ENCODE data around the gene PGAP1. TPM values are rescaled to one million over a fixed set of nuclear protein-coding genes. Genes with fewer than 3 reads are reported as not detected.

PGAP1 gene
- total RNA-seq, 1 experiment from 2014 or later: 7.1 TPM

GRCh38 chr2:196974970-196975369 is 48.5 kb upstream of the PGAP1 start:
- intact Hi-C loops (cut with micrococcal nuclease): no loop called here
- Histone ChIP-seq H4K20me1 (ENCODE audit: insufficient read depth) (no peaks in the 10 kb centered on the region), H3K4me2 (ENCODE audit: low read length) (no peak overlapping the region), H3K27me3 (ENCODE audit: insufficient read depth, low read length) (no peaks in the 10 kb centered on the region), H3K79me2 (ENCODE audit: insufficient read depth, low read length) (no peaks in the 10 kb centered on the region), H3K4me3 (replicated peaks in 1 of 2; ENCODE audit: low read depth in 1 of 2, low read length in 2 of 2) (no peak overlapping the region), H3K36me3 (ENCODE audit: control insufficient read depth in 1 of 2, insufficient read depth in 2 of 2, low read length in 2 of 2) (no peaks in the 10 kb centered on the region), H3K27ac (ENCODE audit: low read depth, low read length) (no peak overlapping the region), H2AFZ (ENCODE audit: low read depth, low read length, poor library complexity, severe bottlenecking) (no peak overlapping the region), H3K4me1 (ENCODE audit: control insufficient read depth in 1 of 2, insufficient read depth in 2 of 2, low read length in 2 of 2) (no peaks in the 10 kb centered on the region), H3K9me2 (ENCODE audit: insufficient read depth) (no peaks in the 10 kb centered on the region), H3K9me3 (ENCODE audit: control insufficient read depth in 1 of 2, insufficient read depth in 1 of 2, low read depth in 1 of 2, low read length in 2 of 2) (no peaks in the 10 kb centered on the region), H3K9ac (ENCODE audit: low read length) (no peak overlapping the region)
- RAD21 ChIA-PET (ENCODE audit: low non-redundant PET in 1 of 2, low total read pairs in 2 of 2, uncharacterized antibody in 2 of 2, unreplicated experiment in 2 of 2): no interaction called here
- no peak for ATAC-seq
- no TSS peak for BruUV-seq (replicated peaks)
- CTCF ChIA-PET: no interaction called here
- TF ChIP-seq ZFX (IDR thresholded peaks at IDR 0.05) (no peak), RAD21 (IDR thresholded peaks at IDR 0.05; ENCODE audit: low read depth) (no peak)
- POLR2A ChIA-PET: no interaction called here
- DNase-seq (ENCODE audit: low read depth, low spot score): no peak

GRCh38 chr2:196971574-196972279 is 45.2 kb upstream of the PGAP1 start:
- H3K4me2 ChIP-seq (ENCODE audit: low read length): no peak overlapping the region
- H3K9ac ChIP-seq (ENCODE audit: low read length): no peak overlapping the region
- TF ChIP-seq POLR2A (IDR thresholded peaks at IDR 0.05; ENCODE audit: borderline replicate concordance, extremely low read depth, insufficient read depth, insufficient read length) (no peak), ZNF274 (IDR thresholded peaks at IDR 0.05; ENCODE audit: low read depth, low read length) (no peak), EZH2 (IDR thresholded peaks at IDR 0.05) (no peak), CBX3 (IDR thresholded peaks at IDR 0.05; ENCODE audit: low read depth) (no peak), FOSL1 (IDR thresholded peaks at IDR 0.05; ENCODE audit: low read depth) (no peak), SIN3A (IDR thresholded peaks at IDR 0.05; ENCODE audit: low read depth) (no peak), SP1 (IDR thresholded peaks at IDR 0.05; ENCODE audit: low read depth) (no peak), JUND (IDR thresholded peaks at IDR 0.05) (no peak), CEBPB (IDR thresholded peaks at IDR 0.05; ENCODE audit: low read depth) (no peak), ATF3 (IDR thresholded peaks at IDR 0.05) (no peak), TCF7L2 (IDR thresholded peaks at IDR 0.05; ENCODE audit: borderline replicate concordance, extremely low read depth, insufficient read depth, insufficient read length) (no peak), EGR1 (IDR thresholded peaks at IDR 0.05; ENCODE audit: low read depth) (no peak), EZH2phosphoT487 (IDR thresholded peaks at IDR 0.05; ENCODE audit: borderline replicate concordance) (no peak)
- TF ChIP-seq, protein P1, sequence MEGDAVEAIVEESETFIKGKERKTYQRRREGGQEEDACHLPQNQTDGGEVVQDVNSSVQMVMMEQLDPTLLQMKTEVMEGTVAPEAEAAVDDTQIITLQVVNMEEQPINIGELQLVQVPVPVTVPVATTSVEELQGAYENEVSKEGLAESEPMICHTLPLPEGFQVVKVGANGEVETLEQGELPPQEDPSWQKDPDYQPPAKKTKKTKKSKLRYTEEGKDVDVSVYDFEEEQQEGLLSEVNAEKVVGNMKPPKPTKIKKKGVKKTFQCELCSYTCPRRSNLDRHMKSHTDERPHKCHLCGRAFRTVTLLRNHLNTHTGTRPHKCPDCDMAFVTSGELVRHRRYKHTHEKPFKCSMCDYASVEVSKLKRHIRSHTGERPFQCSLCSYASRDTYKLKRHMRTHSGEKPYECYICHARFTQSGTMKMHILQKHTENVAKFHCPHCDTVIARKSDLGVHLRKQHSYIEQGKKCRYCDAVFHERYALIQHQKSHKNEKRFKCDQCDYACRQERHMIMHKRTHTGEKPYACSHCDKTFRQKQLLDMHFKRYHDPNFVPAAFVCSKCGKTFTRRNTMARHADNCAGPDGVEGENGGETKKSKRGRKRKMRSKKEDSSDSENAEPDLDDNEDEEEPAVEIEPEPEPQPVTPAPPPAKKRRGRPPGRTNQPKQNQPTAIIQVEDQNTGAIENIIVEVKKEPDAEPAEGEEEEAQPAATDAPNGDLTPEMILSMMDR (IDR thresholded peaks at IDR 0.05 in 2 of 3, conservative IDR thresholded peaks at IDR 0.05 in 1 of 3; ENCODE audit: borderline replicate concordance in 1 of 3, insufficient read depth in 1 of 3, low read depth in 2 of 3, low read length in 2 of 3): no peak
- TF ChIP-seq, protein P2, sequence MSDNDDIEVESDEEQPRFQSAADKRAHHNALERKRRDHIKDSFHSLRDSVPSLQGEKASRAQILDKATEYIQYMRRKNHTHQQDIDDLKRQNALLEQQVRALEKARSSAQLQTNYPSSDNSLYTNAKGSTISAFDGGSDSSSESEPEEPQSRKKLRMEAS (IDR thresholded peaks at IDR 0.05): no peak
- H3K27me3 ChIP-seq (ENCODE audit: insufficient read depth, low read length): no peaks in the 10 kb centered on the region
- DNase-seq (ENCODE audit: low read depth, low spot score) (no peak), ATAC-seq (no peak)
- no peaks in the 10 kb centered on the region for H4K20me1 ChIP-seq (ENCODE audit: insufficient read depth)
- no peaks in the 10 kb centered on the region for H3K36me3 ChIP-seq (ENCODE audit: control insufficient read depth in 1 of 2, insufficient read depth in 2 of 2, low read length in 2 of 2)
- no TSS peak for BruUV-seq (replicated peaks)
- H3K27ac ChIP-seq (ENCODE audit: low read depth, low read length): no peak overlapping the region
- intact Hi-C loops (cut with micrococcal nuclease): no loop called here
- no peaks in the 10 kb centered on the region for H3K4me1 ChIP-seq (ENCODE audit: control insufficient read depth in 1 of 2, insufficient read depth in 2 of 2, low read length in 2 of 2)
- no peaks in the 10 kb centered on the region for H3K9me2 ChIP-seq (ENCODE audit: insufficient read depth)
- no peaks in the 10 kb centered on the region for H3K9me3 ChIP-seq (ENCODE audit: control insufficient read depth in 1 of 2, insufficient read depth in 1 of 2, low read depth in 1 of 2, low read length in 2 of 2)
- no peak overlapping the region for H2AFZ ChIP-seq (ENCODE audit: low read depth, low read length, poor library complexity, severe bottlenecking)
- H3K79me2 ChIP-seq (ENCODE audit: insufficient read depth, low read length): no peaks in the 10 kb centered on the region
- no peak overlapping the region for H3K4me3 ChIP-seq (replicated peaks in 1 of 2; ENCODE audit: low read depth in 1 of 2, low read length in 2 of 2)
- POLR2A ChIA-PET: no interaction called here
- RAD21 ChIA-PET (ENCODE audit: low non-redundant PET in 1 of 2, low total read pairs in 2 of 2, uncharacterized antibody in 2 of 2, unreplicated experiment in 2 of 2): no interaction called here
- CTCF ChIA-PET: no interaction called here
